GM21381 (cell line): ENCODE data around the gene CNGA1.

Source experiments
- ATAC-seq: cut with Tn5 transposase; IDR thresholded peaks from one replicate; pipeline ENCODE4 v1.9.1; 2021; ENCODE audit warnings: mild to moderate bottlenecking, moderate library complexity; ENCODE audit not compliant: unreplicated experiment

Gene CNGA1

DNA sequence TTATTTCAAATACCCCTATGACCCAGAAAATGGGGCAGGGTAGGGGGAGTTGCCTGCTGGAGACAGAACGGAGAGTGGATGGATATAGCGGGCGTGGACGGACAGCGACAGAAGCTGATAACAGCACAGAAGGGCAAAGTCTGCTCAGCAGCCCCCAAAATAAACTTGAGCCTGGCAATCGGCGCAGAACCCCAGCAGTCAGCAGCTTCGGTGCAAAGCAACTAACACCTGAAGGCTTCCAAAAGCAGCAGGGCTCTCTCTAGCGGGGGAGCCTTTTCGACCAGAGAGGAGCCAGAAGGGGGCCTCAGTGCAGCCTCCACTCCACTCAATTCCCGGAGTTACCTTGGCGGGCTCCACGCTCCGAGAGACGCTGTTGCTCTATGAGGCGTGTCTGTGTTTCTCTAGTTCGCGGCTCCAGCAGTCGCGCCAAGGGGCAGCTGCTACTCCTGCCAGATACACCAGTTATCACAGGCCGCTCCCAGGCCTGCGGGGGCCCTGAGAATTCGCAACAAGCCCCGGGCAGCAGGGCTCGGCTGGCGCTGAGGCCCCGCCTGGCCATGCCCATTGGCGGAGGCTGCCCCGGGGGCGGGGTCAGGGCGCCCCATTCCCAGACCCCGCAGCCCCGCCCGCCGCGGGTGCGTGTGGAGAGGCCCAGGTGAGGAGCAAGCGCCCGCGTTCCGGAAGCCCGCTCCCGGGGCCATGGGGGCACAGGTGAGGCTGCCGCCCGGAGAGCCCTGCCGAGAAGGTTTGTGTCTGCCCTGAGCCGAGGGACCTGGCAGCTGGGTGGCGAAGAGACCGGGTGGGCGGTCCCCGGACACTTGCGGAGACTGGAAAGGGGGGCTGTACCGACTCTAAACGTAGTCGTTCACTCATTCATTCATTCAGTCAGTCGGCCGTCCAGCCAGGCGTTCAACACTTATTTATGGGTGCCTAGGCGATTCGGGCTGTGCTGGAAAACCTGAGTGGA, at the start of gene CNGA1, which contains the start of gene NIPAL1:
Gene CNGA1 (minus strand): TSS at position 541 of the 967 bp plus-strand sequence. CDS start 63,992 bp downstream, outside the sequence.
Gene NIPAL1 (plus strand): TSS at position 632 of the 967 bp plus-strand sequence. CDS start 68 bp downstream, at position 700.
- ATAC-seq, result peak; percentile 89

GRCh38 chr4:48065587-48066052, 49.1 kb upstream of the CNGA1 start:
- ATAC-seq, result peak; percentile 60

GRCh38 chr4:48064349-48064748, 47.9 kb upstream of the CNGA1 start:
- no peak for ATAC-seq

DNA sequence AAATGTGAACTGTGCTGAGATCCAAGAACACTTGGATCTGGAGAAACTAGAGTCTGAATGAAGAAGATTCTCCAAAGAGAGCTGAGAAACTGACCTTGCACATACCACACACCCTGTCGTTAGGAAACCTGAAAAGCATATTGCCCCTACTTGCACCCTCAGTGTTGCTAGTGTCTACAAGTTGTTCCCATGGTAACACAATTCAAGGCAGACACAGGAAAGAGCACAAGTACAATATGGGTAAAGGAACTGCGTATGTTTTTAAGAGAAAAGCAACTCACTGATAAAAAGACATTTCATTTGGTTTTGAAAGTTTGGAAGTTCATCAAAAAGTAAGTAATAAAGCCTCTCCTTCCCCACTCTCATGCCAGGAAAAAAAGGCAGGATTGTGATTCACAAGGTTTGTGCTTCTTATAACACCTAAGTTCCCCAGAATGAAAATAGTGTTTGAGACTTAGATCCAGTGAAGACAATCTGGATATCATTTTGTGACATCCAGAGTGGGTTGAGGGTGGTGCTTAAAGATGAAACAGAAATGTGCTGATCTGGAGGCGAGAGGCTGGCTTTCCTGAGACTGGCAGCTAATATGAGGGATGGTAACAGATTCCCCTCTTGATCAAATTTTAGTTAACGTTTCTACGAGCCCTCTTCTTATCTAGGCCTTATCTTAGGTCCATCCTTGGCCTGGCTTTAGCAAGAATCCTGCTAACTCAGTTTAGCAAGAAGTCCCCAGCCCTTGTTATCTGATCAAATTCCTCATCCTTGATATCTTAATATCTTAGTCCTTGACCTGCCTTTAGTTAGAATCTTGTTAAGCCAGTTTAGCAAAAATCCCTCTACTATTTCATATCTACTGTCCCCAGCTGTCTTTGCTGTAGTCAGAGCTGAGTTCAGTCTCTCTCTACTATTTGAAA, 42.4 kb upstream of the CNGA1 start:
- no peak for ATAC-seq

GRCh38 chr4:48051078-48051477, 34.6 kb upstream of the CNGA1 start:
- no peak for ATAC-seq

DNA sequence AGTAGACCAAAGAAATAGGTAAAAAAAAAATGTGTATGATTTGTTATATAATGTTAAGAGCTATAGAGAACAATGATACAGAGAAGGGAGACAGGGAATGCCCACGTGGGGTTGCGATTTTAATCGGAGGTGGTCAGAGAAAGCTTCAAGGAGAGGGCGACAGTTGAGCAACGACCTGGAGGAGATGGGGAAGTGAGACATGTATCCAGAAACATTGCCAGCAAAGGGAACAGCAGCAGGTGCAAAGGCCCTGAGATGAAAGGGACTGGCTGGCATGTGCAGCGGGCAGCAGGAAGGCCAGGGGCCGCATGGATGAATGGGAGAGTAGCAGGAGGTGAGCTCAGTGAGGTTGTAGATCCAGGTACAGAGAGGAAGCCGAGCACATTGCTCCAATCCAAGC, 33.0 kb upstream of the CNGA1 start:
- no peak for ATAC-seq

GRCh38 chr4:48047896-48048295, 31.4 kb upstream of the CNGA1 start:
- peak; percentile 3 for ATAC-seq

- ATAC-seq, result peak; percentile 94
These were observed 31.0 kb upstream of the CNGA1 start for GRCh38 chr4:48047421-48047844.

GRCh38 chr4:48046059-48046458, 29.6 kb upstream of the CNGA1 start:
- ATAC-seq, result no peak

GRCh38 chr4:48044298-48044697, 27.8 kb upstream of the CNGA1 start:
- ATAC-seq, result no peak

GRCh38 chr4:48043504-48043903, 27.0 kb upstream of the CNGA1 start:
- no peak for ATAC-seq

DNA sequence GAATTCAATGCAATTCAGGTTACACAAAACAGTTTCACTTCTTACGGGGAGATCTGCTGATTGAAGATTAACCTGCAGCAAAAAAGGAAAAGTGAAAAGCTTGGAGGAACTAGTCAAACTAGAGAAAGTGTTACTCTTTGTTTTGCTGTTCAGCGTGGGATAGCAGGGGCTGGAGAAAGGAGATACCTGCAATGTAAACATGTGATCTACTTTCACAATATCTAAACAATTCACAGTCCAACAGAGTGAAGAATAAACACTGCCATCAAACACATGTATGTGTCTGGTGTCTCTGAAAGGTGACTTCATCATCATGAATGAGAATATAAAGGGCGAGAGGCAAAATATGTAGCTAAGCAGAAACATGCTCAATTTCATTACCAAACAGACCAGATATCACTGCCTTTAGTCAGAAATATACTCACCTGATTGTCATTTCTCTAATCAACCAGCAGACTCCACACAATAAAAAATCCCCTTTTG, 26.5 kb upstream of the CNGA1 start:
- ATAC-seq, result peak; percentile 45

GRCh38 chr4:48041535-48042137, 25.2 kb upstream of the CNGA1 start:
- no peak for ATAC-seq

- no peak for ATAC-seq
These were observed 23.1 kb upstream of the CNGA1 start for GRCh38 chr4:48039561-48039960.

DNA sequence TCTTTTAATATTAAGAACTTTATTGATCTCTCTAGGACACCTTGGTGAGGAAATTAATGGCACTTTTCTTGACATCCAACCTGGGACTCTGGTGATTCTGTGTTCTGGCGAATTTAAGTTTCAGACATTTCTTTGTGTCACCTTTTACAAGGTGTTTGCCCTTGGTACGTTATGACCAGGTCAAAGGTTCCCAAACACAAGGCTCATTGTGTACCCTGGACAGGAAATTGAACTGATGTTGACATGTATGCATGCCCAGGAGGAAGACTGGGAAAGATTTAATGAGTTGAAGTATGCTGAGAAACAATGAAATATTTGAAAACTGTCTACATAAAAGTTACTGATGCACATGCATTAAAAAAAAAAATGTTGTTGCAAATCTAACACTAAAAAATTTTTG, 22.2 kb upstream of the CNGA1 start:
- ATAC-seq, result no peak

DNA sequence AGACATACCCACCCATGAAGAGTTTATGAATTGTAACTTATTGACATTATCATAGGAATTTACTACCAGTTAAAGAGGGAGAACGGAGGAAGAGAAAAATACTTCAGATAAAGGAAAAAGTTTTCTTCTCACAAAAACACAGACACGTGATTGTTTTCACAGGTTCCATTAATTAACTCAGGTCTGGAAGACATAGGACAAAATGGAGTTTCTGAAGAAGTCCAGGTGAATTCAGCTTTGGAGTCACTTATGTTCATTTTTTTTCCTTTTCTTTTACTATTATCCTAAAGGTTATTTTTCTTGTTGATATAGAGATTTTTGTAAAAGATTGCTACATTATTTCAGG, 20.6 kb upstream of the CNGA1 start:
- no peak for ATAC-seq

GRCh38 chr4:48035952-48036351, 19.5 kb upstream of the CNGA1 start:
- ATAC-seq, result no peak

DNA sequence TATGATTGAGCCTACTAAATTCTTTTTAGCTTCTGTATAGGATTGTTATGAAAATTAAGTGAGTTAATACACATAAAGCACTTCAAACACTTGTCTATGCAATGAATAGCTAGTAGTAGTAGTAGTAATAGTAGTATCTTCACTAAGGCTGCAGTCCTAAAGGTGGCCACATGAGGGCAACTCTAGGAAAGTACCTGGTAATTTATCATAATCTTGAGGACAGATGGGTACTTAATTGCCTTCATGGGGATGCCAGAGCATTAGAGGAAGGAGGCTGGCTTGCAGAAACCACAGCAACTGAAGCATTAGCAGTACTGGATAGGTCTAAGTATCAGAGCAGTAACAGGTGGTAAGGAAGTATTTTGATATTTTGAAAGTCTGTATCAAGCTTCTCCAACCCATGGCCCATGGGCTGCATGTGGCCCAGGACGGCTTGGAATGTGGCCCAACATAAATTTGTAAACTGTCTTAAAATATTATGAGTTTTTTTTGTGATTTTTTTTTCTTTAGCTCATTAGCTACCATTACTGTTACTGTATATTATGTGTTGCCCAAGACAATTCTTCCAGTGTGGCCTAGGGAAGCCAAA, 17.4 kb upstream of the CNGA1 start:
- ATAC-seq, result peak; percentile 46

DNA sequence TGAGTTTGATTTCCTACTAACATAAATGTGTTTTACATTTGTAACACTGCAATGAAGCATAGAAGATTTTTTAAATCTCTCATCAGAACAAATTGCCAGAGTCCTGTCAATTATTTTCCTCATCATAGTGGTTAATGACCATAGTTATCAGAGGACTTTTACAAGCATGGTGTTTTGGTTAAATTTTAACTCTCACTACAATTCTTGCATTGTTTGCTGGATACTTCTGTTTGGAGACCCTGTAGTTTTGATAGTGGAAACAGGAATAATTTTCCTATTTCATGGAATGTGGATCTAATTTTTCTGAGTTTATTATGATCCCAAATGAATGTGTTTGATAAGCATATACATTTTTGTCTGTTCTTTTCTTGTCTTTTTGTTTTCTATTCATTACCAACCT, 16.9 kb upstream of the CNGA1 start:
- no peak for ATAC-seq

DNA sequence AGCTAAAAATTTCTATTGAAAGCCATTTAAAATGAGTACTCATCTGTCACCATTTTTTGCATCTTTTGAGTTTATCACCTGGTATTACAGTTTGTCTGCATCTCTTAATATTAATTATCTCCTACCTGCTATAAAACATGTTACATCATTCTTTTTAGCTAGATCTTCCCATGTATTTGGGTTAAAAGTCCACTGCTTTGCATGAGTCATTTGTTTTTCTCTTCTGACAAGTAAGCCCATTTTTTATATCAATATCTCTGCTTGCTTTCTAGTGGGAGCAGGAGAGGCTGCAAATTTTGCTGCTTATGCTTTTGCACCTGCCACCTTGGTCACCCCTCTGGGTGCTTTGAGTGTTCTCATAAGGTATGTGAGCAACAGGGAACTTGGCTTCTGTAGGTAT, 16.2 kb upstream of the CNGA1 start:
- ATAC-seq, result no peak
